Measurements from ENCODE around the gene WNT5B.

WNT5B gene

DNA sequence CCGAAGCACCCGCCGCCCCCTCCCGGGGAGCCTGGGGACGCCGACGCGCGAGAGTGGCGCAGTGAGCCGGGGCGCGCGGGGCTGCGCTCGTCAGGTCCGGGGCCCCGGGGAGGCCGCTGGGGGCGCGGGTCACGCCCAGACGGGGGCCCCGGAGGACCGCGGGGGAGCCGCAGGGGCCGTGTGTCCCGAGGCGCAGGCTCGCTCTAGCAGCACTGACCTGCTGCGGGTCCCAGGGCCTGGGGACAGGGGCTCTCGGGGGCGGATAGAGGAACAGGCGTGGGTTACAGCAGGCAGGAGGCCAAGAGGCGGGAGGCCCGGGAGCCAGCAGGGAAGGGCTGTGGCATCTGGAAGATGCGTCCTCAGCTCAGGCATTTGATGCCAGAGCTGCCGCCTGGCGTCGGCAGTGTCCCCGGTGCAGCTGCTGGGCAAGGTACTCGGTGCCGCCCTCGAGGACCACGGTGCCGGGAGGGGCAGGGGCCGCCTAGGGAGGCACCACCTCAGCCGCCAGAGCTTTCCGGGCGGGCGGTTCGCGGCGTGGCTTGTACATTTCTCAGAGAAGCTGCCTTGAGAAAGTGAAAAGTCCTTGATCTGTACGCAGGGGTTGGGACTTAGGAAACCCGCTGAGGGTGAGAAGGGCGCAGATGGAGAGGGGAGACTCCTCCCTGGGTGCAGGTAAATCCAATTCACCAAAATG is 1.2 kb downstream of the WNT5B start:
- no peak for DNase-seq (ENCODE audit: low read depth in 2 of 2)

GRCh38 chr12:1630827-1631591 is 2.0 kb downstream of the WNT5B start:
- no peak for DNase-seq (ENCODE audit: low read depth in 2 of 2)

DNA sequence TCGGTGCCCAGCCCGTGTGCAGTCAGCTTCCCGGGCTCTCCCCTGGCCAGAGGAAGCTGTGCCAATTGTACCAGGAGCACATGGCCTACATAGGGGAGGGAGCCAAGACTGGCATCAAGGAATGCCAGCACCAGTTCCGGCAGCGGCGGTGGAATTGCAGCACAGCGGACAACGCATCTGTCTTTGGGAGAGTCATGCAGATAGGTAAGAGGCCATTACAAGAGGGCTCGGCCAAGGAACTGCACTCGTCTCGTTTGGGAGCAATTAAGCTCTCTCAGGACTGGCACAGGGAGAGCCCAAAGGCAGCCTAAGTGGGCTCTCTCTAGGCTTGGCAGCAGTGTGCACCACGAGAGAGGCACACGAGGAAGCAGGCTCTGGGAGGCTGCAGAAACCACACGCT is 3.7 kb downstream of the WNT5B start:
- DNase-seq (ENCODE audit: low read depth in 2 of 2), result no peak

DNA sequence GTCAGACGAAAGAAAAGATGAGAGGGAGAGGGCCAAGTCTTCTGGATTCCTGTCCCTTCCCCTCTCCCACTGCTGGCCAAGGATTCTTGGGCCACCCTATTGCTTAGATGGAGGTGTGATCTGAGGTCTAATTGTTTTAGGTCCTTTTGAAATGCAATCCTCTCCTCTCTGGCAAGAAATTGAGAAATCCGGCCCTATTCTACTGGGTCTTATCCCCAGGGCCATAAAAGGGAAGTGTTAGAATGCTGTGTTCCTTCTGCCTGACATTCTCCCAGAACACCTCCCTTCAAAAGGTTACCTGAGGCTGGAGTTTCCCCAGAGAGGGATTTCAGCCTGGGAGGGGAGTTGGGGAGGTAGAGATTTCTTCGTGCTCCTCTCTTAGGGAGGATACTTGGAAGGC is 4.4 kb downstream of the WNT5B start:
- no peak for DNase-seq (ENCODE audit: low read depth in 2 of 2)

- DNase-seq (ENCODE audit: low read depth in 2 of 2), result no peak
These were observed 5.1 kb downstream of the WNT5B start for GRCh38 chr12:1634149-1634548.

- peak; percentile 25 to 42 for DNase-seq (ENCODE audit: low read depth in 2 of 2)
These were observed 5.7 kb downstream of the WNT5B start for GRCh38 chr12:1634590-1635191.

DNA sequence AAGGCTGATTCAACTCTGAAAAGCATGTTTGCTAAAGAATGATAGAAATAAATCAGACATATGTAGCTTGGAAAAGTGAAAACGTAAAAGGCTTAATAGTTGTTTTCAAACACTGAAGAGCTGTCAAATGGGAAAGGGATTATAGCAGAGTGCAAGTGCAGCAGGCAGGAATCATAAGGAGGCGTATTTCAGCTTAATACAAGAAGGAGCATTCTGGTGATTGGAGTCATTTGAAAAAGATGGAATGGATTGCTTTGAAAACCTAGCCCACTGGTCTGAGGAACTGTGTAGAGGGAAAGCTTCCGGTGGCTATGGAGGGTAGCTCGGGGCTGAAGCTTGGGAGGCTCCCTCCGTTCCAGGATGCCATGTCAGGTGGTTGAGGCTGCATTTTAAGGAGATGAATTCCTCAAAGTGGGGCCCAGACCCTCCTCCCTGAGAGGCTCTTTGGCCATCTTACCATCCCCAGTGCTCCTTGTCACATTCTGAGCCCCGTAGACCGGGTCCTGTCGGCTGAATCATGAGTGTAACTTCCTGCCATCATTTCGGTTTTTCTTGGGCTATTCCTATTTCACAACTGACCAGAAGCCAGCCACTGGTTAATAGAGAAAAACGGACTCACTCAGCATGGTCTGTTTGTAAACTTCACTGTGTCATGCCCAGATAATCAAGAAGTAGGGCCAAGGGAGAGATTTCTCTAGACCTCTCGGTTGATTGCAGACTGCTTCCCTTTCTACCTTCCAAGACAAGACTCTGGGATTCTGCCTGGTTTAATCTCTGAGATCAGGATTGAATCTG is 6.5 kb downstream of the WNT5B start:
- no peak for DNase-seq (ENCODE audit: low read depth in 2 of 2)

GRCh38 chr12:1638203-1638602 is 9.2 kb downstream of the WNT5B start:
- no peak for DNase-seq (ENCODE audit: low read depth in 2 of 2)

- DNase-seq (ENCODE audit: low read depth in 2 of 2), result no peak
These were observed 10.5 kb downstream of the WNT5B start for GRCh38 chr12:1639538-1639937.

GRCh38 chr12:1640328-1641234 is 11.6 kb downstream of the WNT5B start:
- DNase-seq (ENCODE audit: low read depth in 2 of 2), result no peak

GRCh38 chr12:1642513-1642912 is 13.5 kb downstream of the WNT5B start:
- no peak for DNase-seq (ENCODE audit: low read depth in 2 of 2)

GRCh38 chr12:1643043-1643442 is 14.0 kb downstream of the WNT5B start:
- no peak for DNase-seq (ENCODE audit: low read depth in 2 of 2)

- DNase-seq (ENCODE audit: low read depth in 2 of 2), result no peak
These were observed 15.0 kb downstream of the WNT5B start for GRCh38 chr12:1643905-1644533.

DNA sequence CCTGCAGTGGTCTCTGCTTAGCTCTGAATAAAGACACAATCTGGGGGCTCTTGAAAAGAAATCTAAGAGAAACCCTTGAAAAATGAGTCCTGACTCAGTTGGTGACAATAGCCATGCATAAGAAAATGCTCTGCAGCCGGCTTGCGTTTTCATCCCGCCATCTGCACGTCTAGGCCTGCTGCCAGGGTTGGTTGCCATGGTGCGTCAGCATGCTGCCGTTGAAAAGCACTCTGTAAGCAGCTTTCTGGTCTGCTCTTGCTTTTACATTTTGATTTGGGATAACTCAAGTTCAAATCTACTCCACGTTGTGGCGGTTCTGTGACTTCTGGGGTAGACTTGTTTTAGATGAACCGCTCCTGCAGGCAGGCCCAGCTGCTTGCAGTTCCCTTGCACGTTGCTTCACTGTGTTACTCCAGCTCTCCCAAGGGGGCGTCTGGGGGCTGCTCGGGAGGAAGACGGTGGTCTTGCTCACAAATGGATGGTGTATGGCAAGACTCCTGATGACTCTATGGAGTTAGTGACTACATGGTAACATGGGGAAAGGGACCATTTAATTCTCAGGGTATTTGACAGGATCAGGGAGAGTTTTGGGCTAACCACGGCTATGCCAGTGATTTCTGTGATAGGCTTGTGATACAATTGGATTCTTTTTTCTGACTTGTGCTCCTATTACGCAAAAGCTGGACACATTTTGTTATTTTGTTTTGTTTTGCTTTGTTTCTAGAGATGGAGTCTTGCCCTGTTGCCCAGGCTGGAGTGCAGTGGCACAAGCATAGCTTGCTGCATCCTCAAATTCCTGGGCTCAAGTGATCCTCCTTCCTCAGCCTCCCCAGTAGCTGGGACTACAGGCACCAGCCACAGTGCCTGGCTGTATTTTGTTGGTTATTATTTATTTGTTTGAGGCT is 15.8 kb downstream of the WNT5B start:
- DNase-seq (ENCODE audit: low read depth in 2 of 2), result no peak

DNA sequence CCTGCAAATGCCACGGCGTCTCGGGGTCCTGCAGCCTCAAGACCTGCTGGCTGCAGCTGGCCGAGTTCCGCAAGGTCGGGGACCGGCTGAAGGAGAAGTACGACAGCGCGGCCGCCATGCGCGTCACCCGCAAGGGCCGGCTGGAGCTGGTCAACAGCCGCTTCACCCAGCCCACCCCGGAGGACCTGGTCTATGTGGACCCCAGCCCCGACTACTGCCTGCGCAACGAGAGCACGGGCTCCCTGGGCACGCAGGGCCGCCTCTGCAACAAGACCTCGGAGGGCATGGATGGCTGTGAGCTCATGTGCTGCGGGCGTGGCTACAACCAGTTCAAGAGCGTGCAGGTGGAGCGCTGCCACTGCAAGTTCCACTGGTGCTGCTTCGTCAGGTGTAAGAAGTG is 16.8 kb downstream of the WNT5B start:
- DNase-seq (ENCODE audit: low read depth in 2 of 2), result no peak

GRCh38 chr12:1646569-1647284 is 17.7 kb downstream of the WNT5B start:
- DNase-seq (ENCODE audit: low read depth in 2 of 2), result no peak

GRCh38 chr12:1647285-1647669 is 18.2 kb downstream of the WNT5B start:
- DNase-seq (ENCODE audit: low read depth in 2 of 2), result no peak

GRCh38 chr12:1650260-1650977 is 21.4 kb downstream of the WNT5B start:
- DNase-seq (ENCODE audit: low read depth in 2 of 2), result no peak

All from stimulated activated CD8-positive, alpha-beta memory T cell treated with anti-CD3 and anti-CD28 coated beads, Interleukin-7, amount 100 ng/mL, for 1 hour (primary cell).